ENCODE measurements around the gene RNF150. TPM values are rescaled to one million over a fixed set of nuclear protein-coding genes. Genes with fewer than 3 reads are reported as not detected.

RNF150 gene
- polyA plus RNA-seq, 3 donors: 0.21 TPM; not detected in 2

DNA sequence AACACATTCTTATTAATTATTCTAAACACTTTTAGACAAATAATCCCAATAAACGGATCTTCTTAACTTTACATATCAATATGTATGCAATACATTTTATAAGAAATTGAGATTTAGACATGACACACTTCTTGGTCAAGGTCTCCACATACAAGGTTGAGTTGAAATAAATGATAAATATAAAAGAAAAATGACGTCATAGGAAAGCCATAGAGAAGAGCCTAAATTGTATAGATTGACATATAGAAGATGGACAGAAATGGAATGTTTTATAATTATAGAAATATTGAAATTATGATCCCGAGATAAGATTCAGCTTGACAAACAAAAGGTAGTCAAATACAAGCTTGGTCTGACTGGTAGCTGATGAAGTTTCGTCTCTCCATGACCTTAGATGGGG, 87.4 kb downstream of the RNF150 start:
- TF ChIP-seq, protein P1, sequence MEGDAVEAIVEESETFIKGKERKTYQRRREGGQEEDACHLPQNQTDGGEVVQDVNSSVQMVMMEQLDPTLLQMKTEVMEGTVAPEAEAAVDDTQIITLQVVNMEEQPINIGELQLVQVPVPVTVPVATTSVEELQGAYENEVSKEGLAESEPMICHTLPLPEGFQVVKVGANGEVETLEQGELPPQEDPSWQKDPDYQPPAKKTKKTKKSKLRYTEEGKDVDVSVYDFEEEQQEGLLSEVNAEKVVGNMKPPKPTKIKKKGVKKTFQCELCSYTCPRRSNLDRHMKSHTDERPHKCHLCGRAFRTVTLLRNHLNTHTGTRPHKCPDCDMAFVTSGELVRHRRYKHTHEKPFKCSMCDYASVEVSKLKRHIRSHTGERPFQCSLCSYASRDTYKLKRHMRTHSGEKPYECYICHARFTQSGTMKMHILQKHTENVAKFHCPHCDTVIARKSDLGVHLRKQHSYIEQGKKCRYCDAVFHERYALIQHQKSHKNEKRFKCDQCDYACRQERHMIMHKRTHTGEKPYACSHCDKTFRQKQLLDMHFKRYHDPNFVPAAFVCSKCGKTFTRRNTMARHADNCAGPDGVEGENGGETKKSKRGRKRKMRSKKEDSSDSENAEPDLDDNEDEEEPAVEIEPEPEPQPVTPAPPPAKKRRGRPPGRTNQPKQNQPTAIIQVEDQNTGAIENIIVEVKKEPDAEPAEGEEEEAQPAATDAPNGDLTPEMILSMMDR (IDR thresholded peaks at IDR 0.05): no peak
- Histone ChIP-seq H3K4me2 (replicated peaks; ENCODE audit: extremely low read depth, low read length, poor library complexity, severe bottlenecking) (no peak overlapping the region), H3K36me3 (replicated peaks in 1 of 2; ENCODE audit: control insufficient read depth in 1 of 2, insufficient read depth in 2 of 2, low read length in 2 of 2) (no peaks in the 10 kb centered on the region), H3K4me1 (ENCODE audit: control insufficient read depth in 1 of 2, insufficient read depth in 2 of 2, low read length in 2 of 2) (no peaks in the 10 kb centered on the region), H3K27me3 (ENCODE audit: control insufficient read depth in 2 of 2, insufficient read depth in 2 of 2, low read length in 2 of 2) (no peaks in the 10 kb centered on the region), H2AFZ (ENCODE audit: insufficient read depth, low read depth, low read length, poor library complexity, severe bottlenecking) (no peak overlapping the region), H3K9ac (ENCODE audit: insufficient read depth, low read length, poor library complexity, severe bottlenecking) (no peak overlapping the region), H4K20me1 (ENCODE audit: insufficient read depth, low read length) (no peaks in the 10 kb centered on the region), H3K79me2 (ENCODE audit: insufficient read depth, low read length) (no peaks in the 10 kb centered on the region), H3K9me3 (replicated peaks in 1 of 2; ENCODE audit: control insufficient read depth in 1 of 2, insufficient read depth in 1 of 2, low read length in 2 of 2) (peaks cover 5 to 6% of the 10 kb centered on the region in 2 donors), H3K27ac (ENCODE audit: low read depth in 1 of 2, low read length in 2 of 2) (no peak overlapping the region), H3K4me3 (replicated peaks in 1 of 3; ENCODE audit: low read depth in 2 of 3, low read length in 3 of 3) (no peak overlapping the region)
- H3K27me3 Mint-ChIP-seq (ENCODE audit: low read depth in 3 of 3): no peaks in the 10 kb centered on the region
- no peak overlapping the region for H3K27ac Mint-ChIP-seq
- intact Hi-C loops (cut with micrococcal nuclease): no loop called here
- H3K4me3 Mint-ChIP-seq: no peak overlapping the region
- peaks cover 4 to 7% (median 6%) of the 10 kb centered on the region in 7 donors for H3K9me3 Mint-ChIP-seq
- H3K36me3 Mint-ChIP-seq: no peaks in the 10 kb centered on the region
- WGBS (ENCODE audit: insufficient coverage): 100% methylated on average over 1 of the region's 4 CpGs
- no peaks in the 10 kb centered on the region for H3K4me1 Mint-ChIP-seq
- DNase-seq: no peak

DNA sequence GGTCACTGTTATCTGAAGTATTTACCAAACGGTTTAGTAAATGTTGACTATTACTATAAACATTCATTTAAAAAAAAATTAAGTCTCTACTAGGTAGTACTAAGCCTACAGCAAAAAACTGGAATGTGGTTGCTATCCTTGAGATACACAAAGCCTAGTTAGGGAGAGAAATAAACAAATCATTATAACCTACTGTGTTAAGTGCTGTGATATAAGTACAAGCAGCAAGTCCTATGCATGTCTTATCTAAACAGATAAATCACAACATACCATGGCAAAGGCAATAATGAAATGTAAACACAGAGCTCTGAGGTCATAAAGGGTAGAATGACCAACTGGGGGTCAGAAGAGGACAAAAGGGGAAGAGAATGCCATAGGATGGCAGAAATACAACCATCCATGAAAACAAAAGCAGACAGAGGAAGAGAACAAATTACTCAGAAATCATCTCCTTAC, 92.2 kb downstream of the RNF150 start:
- Histone ChIP-seq H2AFZ (ENCODE audit: insufficient read depth, low read depth, low read length, poor library complexity, severe bottlenecking) (no peak overlapping the region), H3K9me3 (replicated peaks in 1 of 2; ENCODE audit: control insufficient read depth in 1 of 2, insufficient read depth in 1 of 2, low read length in 2 of 2) (no peaks in the 10 kb centered on the region), H3K79me2 (ENCODE audit: insufficient read depth, low read length) (no peaks in the 10 kb centered on the region), H3K4me2 (replicated peaks; ENCODE audit: extremely low read depth, low read length, poor library complexity, severe bottlenecking) (no peak overlapping the region), H3K4me3 (replicated peaks in 1 of 3; ENCODE audit: low read depth in 2 of 3, low read length in 3 of 3) (no peak overlapping the region), H3K27ac (ENCODE audit: low read depth in 1 of 2, low read length in 2 of 2) (no peak overlapping the region), H3K27me3 (ENCODE audit: control insufficient read depth in 2 of 2, insufficient read depth in 2 of 2, low read length in 2 of 2) (no peaks in the 10 kb centered on the region), H3K36me3 (replicated peaks in 1 of 2; ENCODE audit: control insufficient read depth in 1 of 2, insufficient read depth in 2 of 2, low read length in 2 of 2) (no peaks in the 10 kb centered on the region), H3K9ac (ENCODE audit: insufficient read depth, low read length, poor library complexity, severe bottlenecking) (no peak overlapping the region), H3K4me1 (ENCODE audit: control insufficient read depth in 1 of 2, insufficient read depth in 2 of 2, low read length in 2 of 2) (no peaks in the 10 kb centered on the region), H4K20me1 (ENCODE audit: insufficient read depth, low read length) (no peaks in the 10 kb centered on the region)
- DNase-seq: no peak
- no peaks in the 10 kb centered on the region for H3K27me3 Mint-ChIP-seq (ENCODE audit: low read depth in 3 of 3)
- H3K4me1 Mint-ChIP-seq: no peaks in the 10 kb centered on the region
- H3K27ac Mint-ChIP-seq: no peak overlapping the region
- WGBS (ENCODE audit: insufficient coverage): no CpG with 5 or more reads among the region's 1 CpG
- no peak overlapping the region for H3K4me3 Mint-ChIP-seq
- H3K36me3 Mint-ChIP-seq: no peaks in the 10 kb centered on the region
- TF ChIP-seq, protein P1 (IDR thresholded peaks at IDR 0.05): no peak
- H3K9me3 Mint-ChIP-seq: peaks cover 0 to 3% (median 0%) of the 10 kb centered on the region in 7 donors
- intact Hi-C loops (cut with micrococcal nuclease): no loop called here

All from CD14-positive monocyte (primary cell).